GM12878 (cell line): Measurements from ENCODE around the gene TARDBP. TPM values are rescaled to one million over a fixed set of nuclear protein-coding genes. Genes with fewer than 3 reads are reported as not detected.

ENCODE experiments used
- CBFB ChIP-seq: IDR thresholded peaks from 2 replicates; pipeline ENCODE4 v1.6.1; 2016; ENCODE audit warnings: antibody characterized with exemption, low read depth
- CHD4 ChIP-seq: fragments of 200-600 bp; sonication (generic); IDR thresholded peaks from 2 replicates; pipeline ENCODE4 v1.6.1; 2016; ENCODE audit warnings: mild to moderate bottlenecking
- EED ChIP-seq: sonication (generic); IDR thresholded peaks from 2 replicates; pipeline ENCODE4 v1.6.1; 2016; ENCODE audit warnings: antibody characterized with exemption, low read depth
- ETV6 ChIP-seq, 2 experiments: fragments of 450-650 bp in 1 of 2; IDR thresholded peaks in 1 of 2; conservative IDR thresholded peaks in 1 of 2; 2 replicates each; pipeline ENCODE4 v1.6.1; 2014; ENCODE audit warnings: antibody characterized with exemption in 1 of 2, borderline replicate concordance in 1 of 2, low read depth in 1 of 2, mild to moderate bottlenecking in 1 of 2, moderate library complexity in 1 of 2
- FOS ChIP-seq: IDR thresholded peaks from 3 replicates; pipeline ENCODE4 v1.6.1; 2011; ENCODE audit warnings: borderline replicate concordance; ENCODE audit not compliant: insufficient read length; ENCODE audit errors: extremely low read depth
- GABPA ChIP-seq: IDR thresholded peaks from 2 replicates; pipeline ENCODE4 v1.6.1; 2014; ENCODE audit warnings: antibody characterized with exemption, low read depth, mild to moderate bottlenecking, inconsistent platforms
- HDAC2 ChIP-seq: fragments of 200-600 bp; sonication (generic); IDR thresholded peaks from 2 replicates; pipeline ENCODE4 v1.6.1; 2017
- HDGF ChIP-seq: fragments of 450-650 bp; IDR thresholded peaks from 2 replicates; pipeline ENCODE4 v1.6.1; 2016; ENCODE audit warnings: antibody characterized with exemption
- IRF5 ChIP-seq: fragments of 450-650 bp; IDR thresholded peaks from 2 replicates; pipeline ENCODE4 v1.6.1; 2017; ENCODE audit warnings: borderline replicate concordance
- JUND ChIP-seq: IDR thresholded peaks from 2 replicates; pipeline ENCODE4 v1.6.1; 2012; ENCODE audit warnings: low read depth, mild to moderate bottlenecking, low read length, improper control_type of control experiment, moderate library complexity
- NRF1 ChIP-seq: conservative IDR thresholded peaks from 2 replicates; pipeline ENCODE4 v1.6.1; 2011; ENCODE audit warnings: mild to moderate bottlenecking, low read depth, low read length, improper control_type of control experiment
- PBX3 ChIP-seq: IDR thresholded peaks from 2 replicates; pipeline ENCODE4 v1.6.1; 2011; ENCODE audit warnings: mild to moderate bottlenecking, low read depth, low read length, moderate library complexity; ENCODE audit not compliant: insufficient replicate concordance
- RB1 ChIP-seq: fragments of 450-650 bp; formaldehyde crosslinking; IDR thresholded peaks from 2 replicates; pipeline ENCODE4 v1.6.1; 2017; ENCODE audit warnings: mild to moderate bottlenecking, borderline replicate concordance
- RFX5 ChIP-seq: IDR thresholded peaks from 2 replicates; pipeline ENCODE4 v1.6.1; 2011; ENCODE audit warnings: low read depth, low read length, improper control_type of control experiment
- RUNX3 ChIP-seq: IDR thresholded peaks from 2 replicates; pipeline ENCODE4 v1.6.1; 2012; ENCODE audit warnings: low read length, inconsistent platforms
- SIX5 ChIP-seq: IDR thresholded peaks from 2 replicates; pipeline ENCODE4 v1.6.1; 2011; ENCODE audit warnings: mild to moderate bottlenecking, low read depth, low read length, moderate library complexity; ENCODE audit not compliant: severe bottlenecking
- SMAD1 ChIP-seq: fragments of 450-650 bp; IDR thresholded peaks from 2 replicates; pipeline ENCODE4 v1.6.1; 2018; ENCODE audit warnings: mild to moderate bottlenecking, low read depth; ENCODE audit not compliant: partially characterized antibody
- SMC3 ChIP-seq: IDR thresholded peaks from 2 replicates; pipeline ENCODE4 v1.6.1; 2011; ENCODE audit warnings: low read length, improper control_type of control experiment, borderline replicate concordance
- STAT1 ChIP-seq: fragments of 450-650 bp; conservative IDR thresholded peaks from 2 replicates; pipeline ENCODE4 v1.6.1; 2014; ENCODE audit warnings: antibody characterized with exemption, mild to moderate bottlenecking
- SUPT20H ChIP-seq: IDR thresholded peaks from 2 replicates; pipeline ENCODE4 v1.6.1; 2011; ENCODE audit warnings: low read depth, mild to moderate bottlenecking, low read length, moderate library complexity, borderline replicate concordance; ENCODE audit not compliant: control insufficient read depth
- TARDBP ChIP-seq: IDR thresholded peaks from 2 replicates; pipeline ENCODE4 v1.6.1; 2016; ENCODE audit warnings: borderline replicate concordance
- USF2 ChIP-seq: IDR thresholded peaks from 2 replicates; pipeline ENCODE4 v1.6.1; 2011; ENCODE audit warnings: low read depth, low read length, improper control_type of control experiment, borderline replicate concordance
- ZBED1 ChIP-seq: IDR thresholded peaks from 2 replicates; pipeline ENCODE4 v1.6.1; 2016; ENCODE audit warnings: borderline replicate concordance
- ZBTB40 ChIP-seq: fragments of 450-650 bp; IDR thresholded peaks from 2 replicates; pipeline ENCODE4 v1.6.1; 2016; ENCODE audit warnings: mild to moderate bottlenecking, moderate library complexity, borderline replicate concordance
- ZNF207 ChIP-seq: fragments of 450-650 bp; IDR thresholded peaks from 2 replicates; pipeline ENCODE4 v1.6.1; 2014; ENCODE audit warnings: antibody characterized with exemption, mild to moderate bottlenecking, borderline replicate concordance
- ZNF24 ChIP-seq: fragments of 450-650 bp; IDR thresholded peaks from 2 replicates; pipeline ENCODE4 v1.6.1; 2017; ENCODE audit warnings: antibody characterized with exemption, mild to moderate bottlenecking
- polyA plus RNA-seq, 11 experiments: library from polyadenylated mRNA; depleted of rRNA in 4 of 11; unstranded in 6 of 11; stranded (reverse) in 5 of 11; fragments of >200 nt; fragmentation: Nextera tagmentation in 4 of 11; fragmentation: Illumina TruSeq in 1 of 11; extraction: Ambion mirVana in 4 of 11; extraction: Trizol in 1 of 11; gene quantifications; 1 replicate in 1 of 11; 2 replicates in 10 of 11; pipeline versions ENCODE4 v1.2.1 to v1.2.3, GENCODE V29; 2011 to 2016; ENCODE audit warnings: inconsistent platforms in 2 of 11, missing spikeins in 2 of 11, low read depth in 1 of 11
- total RNA-seq, 4 experiments: library from RNA; depleted of rRNA in 3 of 4; stranded (reverse); fragments of >200 nt in 3 of 4; fragmentation: Illumina TruSeq in 1 of 4; extraction: Trizol in 1 of 4; gene quantifications; 2 replicates each; pipeline versions ENCODE4 v1.2.1 to v1.2.3, GENCODE V29; 2013 to 2021

The TARDBP gene
- total and polyA plus RNA-seq, 10 of the 15 experiments (the other 5 are each of a cell fraction or from before 2014, with no cell fraction given) = 55.6 to 318 (median 192) TPM

- TF ChIP-seq IRF5 = no peak
- no peak for TF ChIP-seq JUND
- no peak for TF ChIP-seq TARDBP
- TF ChIP-seq GABPA = no peak
- TF ChIP-seq RB1 = 0 out of 2 replicates have a peak, but pooled peaks have one; percentile 71
- no peak for TF ChIP-seq HDAC2
- no peak for TF ChIP-seq ZNF24
- TF ChIP-seq FOS = no peak
- peak; percentile 64 for TF ChIP-seq RUNX3
- no peak for TF ChIP-seq ETV6 (conservative IDR thresholded peaks at IDR 0.05 in 1 of 2, IDR thresholded peaks at IDR 0.05 in 1 of 2; ENCODE audit: borderline replicate concordance in 1 of 2, low read depth in 1 of 2)
- no peak for TF ChIP-seq ZBTB40
- TF ChIP-seq SIX5 = no peak
- no peak for TF ChIP-seq HDGF
- TF ChIP-seq CHD4 = no peak
- TF ChIP-seq SMAD1 = no peak
- no peak for TF ChIP-seq SUPT20H
- TF ChIP-seq EED = no peak
- peak; percentile 4 for TF ChIP-seq PBX3
- no peak for TF ChIP-seq ZBED1
- TF ChIP-seq SMC3 = peak; percentile 97
- no peak for TF ChIP-seq RFX5
- TF ChIP-seq CBFB = no peak
- TF ChIP-seq ZNF207 = no peak
- TF ChIP-seq STAT1 = no peak
- no peak for TF ChIP-seq USF2
- 0 out of 2 replicates have a peak, but pooled peaks have one; percentile 12 for TF ChIP-seq NRF1
Observed at GRCh38 chr1:11037740-11038182, 25.3 kb downstream of the TARDBP start (continued).
